Activated CD8-positive, alpha-beta memory T cell treated with anti-CD3 and anti-CD28 coated beads for 48 hours (primary cell): ENCODE measurements around the gene LHFPL2.

Experiments
- DNase-seq, 3 experiments: peaks; one replicate each; pipeline ENCODE4 v3.0.0-alpha.2; 2020; ENCODE audit warnings: low read depth in 2 of 3, low spot score in 2 of 3

LHFPL2 gene

GRCh38 chr5:78642701-78643100 is 5.9 kb downstream of the LHFPL2 start:
- no peak for DNase-seq

- no peak for DNase-seq
These were observed 7.7 kb downstream of the LHFPL2 start for GRCh38 chr5:78640662-78641474.

DNA sequence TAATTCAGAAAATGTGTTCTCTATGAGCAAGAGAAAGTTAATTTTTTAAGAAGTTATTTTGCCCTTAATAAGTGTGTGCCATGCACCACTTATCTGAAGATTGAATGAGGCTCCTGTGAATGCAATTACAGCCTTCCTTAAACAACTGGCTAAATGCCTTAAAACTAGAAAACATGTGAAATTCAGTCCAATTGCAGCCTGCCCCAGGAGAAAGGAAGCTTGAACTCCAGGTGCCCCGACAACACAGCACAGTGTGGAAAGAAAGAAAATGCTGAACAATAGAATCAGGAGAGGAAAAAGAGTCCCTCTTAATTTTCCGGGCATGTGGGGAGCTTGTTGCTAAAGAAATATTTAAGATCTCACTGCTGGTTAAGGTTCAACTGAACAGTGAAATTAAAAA is 8.8 kb downstream of the LHFPL2 start:
- DNase-seq = no peak

GRCh38 chr5:78638973-78639669 is 9.5 kb downstream of the LHFPL2 start:
- no peak for DNase-seq

- no peak for DNase-seq
These were observed 10.1 kb downstream of the LHFPL2 start for GRCh38 chr5:78638423-78638822.

DNA sequence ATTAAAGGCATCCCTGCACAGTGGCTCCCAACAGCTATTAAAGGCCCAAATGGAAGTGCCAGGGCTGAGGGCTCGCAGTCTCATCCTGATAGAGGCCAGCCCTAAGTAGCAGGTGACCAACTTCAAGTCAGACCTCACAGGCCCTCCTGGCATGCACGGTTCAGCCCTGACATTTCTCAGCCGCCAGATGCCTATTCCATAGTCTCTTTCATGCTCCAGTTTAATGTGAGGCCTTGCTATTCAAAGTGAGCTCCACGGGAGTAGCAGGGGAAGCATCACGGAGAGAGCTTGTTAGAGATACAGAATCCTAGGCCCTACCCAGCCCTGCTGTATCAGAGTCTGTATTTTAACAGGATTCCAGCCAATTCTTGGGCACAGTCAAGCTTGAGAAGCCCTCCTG is 11.1 kb downstream of the LHFPL2 start:
- no peak for DNase-seq

- DNase-seq = no peak
These were observed 11.9 kb downstream of the LHFPL2 start for GRCh38 chr5:78636682-78637081.

- no peak for DNase-seq
These were observed 13.9 kb downstream of the LHFPL2 start for GRCh38 chr5:78634634-78635033.

- no peak for DNase-seq
These were observed 14.3 kb downstream of the LHFPL2 start for GRCh38 chr5:78634229-78634628.

DNA sequence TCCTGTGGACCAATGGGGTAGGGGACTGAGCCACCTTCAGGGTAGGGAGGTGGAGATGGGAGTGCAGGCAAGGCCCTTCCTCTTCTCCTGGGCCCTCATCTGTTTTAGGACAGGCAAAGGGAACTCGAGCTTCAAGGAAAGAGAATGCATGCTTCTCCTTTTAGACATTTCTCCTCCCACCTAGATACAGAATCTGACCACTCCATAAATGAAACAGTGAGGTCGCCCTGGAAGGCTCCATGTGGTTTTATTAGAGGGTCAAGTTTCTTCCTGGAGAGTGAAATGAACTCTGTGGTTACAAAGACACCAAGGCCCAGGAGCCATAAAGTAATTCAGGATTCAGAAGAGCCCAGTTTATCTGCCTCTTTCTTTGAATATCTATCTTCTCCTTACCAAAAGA is 14.9 kb downstream of the LHFPL2 start:
- DNase-seq = no peak

GRCh38 chr5:78632467-78632866 is 16.1 kb downstream of the LHFPL2 start:
- DNase-seq = no peak

GRCh38 chr5:78631931-78632330 is 16.6 kb downstream of the LHFPL2 start:
- no peak for DNase-seq

GRCh38 chr5:78630047-78630446 is 18.5 kb downstream of the LHFPL2 start:
- DNase-seq = no peak

DNA sequence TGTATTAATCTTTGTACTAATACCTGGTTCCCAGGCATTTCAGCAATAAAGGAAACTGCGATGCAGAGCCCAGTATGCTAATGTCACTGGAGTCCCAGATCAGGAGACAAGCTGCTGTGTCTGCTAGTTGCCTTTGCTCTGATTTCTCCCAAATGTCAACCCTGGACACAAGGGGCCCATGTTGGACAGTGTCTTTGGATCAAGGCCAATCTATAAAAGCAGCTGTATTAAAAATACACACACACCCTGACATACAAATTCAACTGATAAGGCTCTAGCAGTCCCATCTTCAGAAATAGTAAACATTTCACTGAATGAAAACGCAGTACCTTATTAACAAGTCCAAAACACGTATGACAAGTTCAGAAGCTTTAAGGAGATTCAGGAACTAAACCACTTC is 18.9 kb downstream of the LHFPL2 start:
- no peak for DNase-seq

DNA sequence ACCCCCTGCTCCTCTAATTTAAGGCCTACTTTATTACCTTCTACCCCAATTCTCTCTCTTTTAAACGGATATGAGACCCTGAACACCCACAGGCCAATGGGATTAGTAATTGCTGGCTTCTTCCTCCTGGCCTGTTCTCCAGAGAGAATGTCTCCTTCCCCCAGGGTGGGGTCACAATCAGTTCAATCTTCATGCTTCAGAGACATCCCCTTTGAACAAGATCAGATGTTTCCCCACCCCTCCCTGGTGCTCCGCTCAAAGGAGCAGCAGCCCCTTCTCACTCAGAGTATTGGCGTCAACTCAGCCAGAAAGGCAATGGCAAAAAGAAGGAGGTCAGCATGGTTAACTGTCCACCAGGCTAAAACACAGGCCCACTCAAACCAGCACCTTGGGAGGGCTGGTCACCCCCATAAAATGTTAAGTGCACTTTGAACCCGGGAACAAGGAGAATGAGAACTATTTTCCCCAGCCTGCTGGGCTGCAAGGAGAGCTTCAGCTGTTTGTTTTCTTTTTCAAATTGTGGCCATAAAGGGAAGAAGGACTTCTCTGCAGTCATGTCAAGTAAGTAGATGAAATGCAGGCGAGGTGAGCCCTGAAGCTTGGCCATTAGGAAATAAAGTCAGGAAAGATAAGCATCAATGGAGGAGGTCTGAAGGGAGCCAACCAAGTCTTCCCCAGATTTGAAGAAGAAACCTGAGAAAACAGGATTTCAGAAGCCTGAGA is 20.1 kb downstream of the LHFPL2 start:
- DNase-seq = no peak

DNA sequence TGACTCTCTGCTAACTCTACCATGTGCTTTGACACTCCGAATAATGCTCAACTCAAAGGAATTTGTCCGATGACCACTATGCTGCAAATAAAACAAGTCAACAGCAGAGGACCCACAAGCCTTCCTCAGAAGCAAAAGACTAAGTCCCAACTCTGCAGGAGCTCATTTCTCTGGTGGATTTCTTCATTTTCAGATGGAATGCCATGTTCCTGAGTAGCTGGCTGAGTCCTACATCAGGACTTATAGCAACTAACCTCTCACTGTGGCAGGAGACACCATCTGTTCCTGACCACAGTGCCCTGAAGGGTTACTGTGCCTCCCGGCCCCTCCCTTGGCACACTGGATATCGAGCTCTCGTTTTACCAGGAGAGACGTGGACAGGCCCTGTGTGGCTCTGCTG is 20.8 kb downstream of the LHFPL2 start:
- no peak for DNase-seq

GRCh38 chr5:78627175-78627574 is 21.4 kb downstream of the LHFPL2 start:
- no peak for DNase-seq

GRCh38 chr5:78626009-78626571 is 22.5 kb downstream of the LHFPL2 start:
- no peak for DNase-seq

DNA sequence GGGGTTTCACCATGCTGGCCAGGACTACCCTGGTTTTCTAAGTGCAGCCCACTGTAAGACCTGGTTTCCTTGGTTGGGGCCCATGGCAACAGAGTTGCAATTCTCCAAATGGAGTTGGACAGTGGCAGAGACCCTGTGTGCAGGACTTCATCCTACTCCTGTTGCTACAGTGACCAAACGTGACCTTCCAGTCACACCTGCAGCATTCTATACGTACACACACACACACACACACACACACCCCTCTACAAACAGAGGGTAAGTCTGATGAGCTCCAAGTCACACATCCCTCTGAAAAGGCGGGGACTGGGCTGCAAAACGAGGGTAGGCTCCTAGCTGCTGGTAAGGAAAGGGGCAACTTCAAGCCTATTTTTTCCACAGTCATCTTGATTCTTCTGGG is 23.6 kb downstream of the LHFPL2 start:
- no peak for DNase-seq

DNA sequence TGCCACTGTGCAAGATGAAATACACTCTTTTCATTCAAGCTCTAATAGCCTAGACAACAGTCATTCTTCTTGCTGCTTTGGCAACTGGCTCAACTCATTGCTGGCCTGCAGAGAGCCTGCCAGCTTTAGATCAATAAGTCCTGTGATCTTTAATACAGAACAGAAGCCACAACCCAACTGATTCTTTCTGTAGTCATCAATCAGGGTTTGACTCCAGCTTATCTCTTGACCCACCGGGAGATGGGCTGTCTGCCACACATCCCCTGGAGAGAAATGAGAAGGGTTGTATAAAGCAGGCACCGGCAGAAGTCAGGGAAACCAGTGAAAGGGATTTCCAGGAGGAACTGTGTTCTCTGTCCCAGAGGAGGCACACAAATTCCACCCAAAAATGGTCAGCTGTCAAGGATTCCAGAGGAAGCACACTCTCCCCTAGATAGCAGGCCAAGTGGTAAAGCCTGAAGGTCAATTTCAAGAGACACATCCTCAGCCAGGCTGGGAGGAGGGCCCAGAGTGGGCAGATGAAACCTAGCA is 24.5 kb downstream of the LHFPL2 start:
- DNase-seq = no peak

GRCh38 chr5:78622302-78622971 is 26.1 kb downstream of the LHFPL2 start:
- no peak for DNase-seq
